Transverse colon (tissue), 4 donors: Measurements from ENCODE around the gene NLRC5. TPM values are rescaled to one million over a fixed set of nuclear protein-coding genes. Genes with fewer than 3 reads are reported as not detected.

Source experiments
- DNase-seq: peaks from one replicate; pipeline ENCODE4 v3.0.0-alpha.2; 2019
- H3K27ac ChIP-seq, 4 donors: fragments of 200-600 bp; sonication (generic); 2 replicates each; pipeline ENCODE4 v1.5.1; 2016 to 2018; ENCODE audit warnings: inconsistent platforms in 4 of 4
- H3K27me3 ChIP-seq: fragments of 200-600 bp; sonication (generic); 2 replicates; pipeline ENCODE4 v1.5.1; 2017; ENCODE audit warnings: inconsistent platforms
- H3K36me3 ChIP-seq, 4 donors: fragments of 200-600 bp; sonication (generic); 2 replicates each; pipeline ENCODE4 v1.5.1; 2017 to 2019; ENCODE audit warnings: inconsistent platforms in 4 of 4
- H3K4me1 ChIP-seq, 4 donors: fragments of 200-600 bp; sonication (generic); 2 replicates each; pipeline ENCODE4 v1.5.1; 2017 to 2020; ENCODE audit warnings: inconsistent platforms in 4 of 4
- H3K4me3 ChIP-seq, 4 donors: fragments of 200-600 bp; sonication (generic); 1 replicate in 1 of 4; 2 replicates in 3 of 4; pipeline versions ENCODE4 v1.5.1 to v1.6.1; 2017 to 2019; ENCODE audit warnings: inconsistent platforms in 4 of 4
- H3K9me3 ChIP-seq, 2 donors: fragments of 200-600 bp; sonication (generic); 2 replicates each; pipeline ENCODE4 v1.5.1; 2017 to 2019; ENCODE audit warnings: inconsistent platforms in 2 of 2
- EP300 ChIP-seq: sonication (generic); formaldehyde crosslinking; IDR thresholded peaks from one replicate; pipeline ENCODE4 v1.6.1; 2017; ENCODE audit warnings: antibody characterized with exemption, low read depth
- POLR2A ChIP-seq: fragments of 450-650 bp; IDR thresholded peaks from one replicate; pipeline ENCODE4 v1.6.1; 2016; ENCODE audit warnings: antibody characterized with exemption, mild to moderate bottlenecking, moderate library complexity
- POLR2AphosphoS5 ChIP-seq, 3 donors: sonication (generic); formaldehyde crosslinking; IDR thresholded peaks; one replicate each; pipeline ENCODE4 v1.6.1; 2016; ENCODE audit warnings: antibody characterized with exemption in 3 of 3
- WGBS, 2 donors: methylation state at CpG; one replicate each; pipeline ENCODE4 v1.1.5; 2018; ENCODE audit warnings: low coverage in 1 of 2; 5-methylcytosine and 5-hydroxymethylcytosine counted together
- in situ Hi-C, 4 donors: fragments of 200-750 bp; cut with MboI; loops; one replicate each; pipeline versions ENCODE4 v1.15.0 to v1.15.1; 2017; ENCODE audit warnings: low sequenced_read_pairs in 3 of 4, low pct_ligation_motif_present in 1 of 4, low pct_unique_long_range_greater_than_20kb in 1 of 4
- intact Hi-C: fragments of 100-400 bp; cut with DNase I; formaldehyde crosslinking; loops from one replicate; pipeline ENCODE4 v1.15.1; 2023; ENCODE audit warnings: low total_unique reads
- total RNA-seq, 4 donors: library from RNA; depleted of rRNA; stranded (reverse); fragments of >200 nt; gene quantifications; one replicate each; pipeline ENCODE4 v1.1.0, GENCODE V29; 2016
- TF ChIP-seq, protein P1 (sequence below), 5 experiments: fragments of 200-600 bp in 3 of 5; fragments of 450-650 bp in 2 of 5; sonication (generic) in 3 of 5; IDR thresholded peaks; 1 replicate in 2 of 5; 2 replicates in 3 of 5; pipeline ENCODE4 v1.5.1; 2016 to 2017; ENCODE audit warnings: antibody characterized with exemption in 5 of 5, inconsistent platforms in 3 of 5, mild to moderate bottlenecking in 2 of 5, moderate library complexity in 1 of 5

NLRC5 gene
- total RNA-seq, 4 donors from 2014 or later = 59.4 to 171 (median 73.6) TPM

DNA sequence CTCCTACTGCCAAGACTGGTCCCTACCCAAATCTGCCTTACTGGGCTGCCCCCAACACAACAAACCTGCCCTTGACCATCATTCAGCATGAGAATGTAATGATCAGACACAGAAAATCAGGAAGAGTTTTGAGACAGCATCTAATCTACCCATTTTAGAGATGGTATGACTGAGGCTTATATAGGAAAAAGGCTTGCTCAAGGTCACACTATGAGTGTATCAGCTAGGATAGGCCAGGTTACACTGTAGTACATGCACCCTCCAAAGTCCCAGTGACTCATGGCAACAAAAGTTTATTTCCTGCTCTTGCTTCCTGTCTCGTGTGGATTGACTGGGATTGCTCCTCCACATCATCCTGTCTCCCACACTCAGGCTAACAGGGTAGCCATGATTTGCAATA is 27.9 kb downstream of the NLRC5 start:
- TF ChIP-seq POLR2AphosphoS5 (IDR thresholded peaks at IDR 0.05) = no peak
- intact Hi-C loops (no loop called here), in situ Hi-C loops (no loop called here)
- no peaks in the 10 kb centered on the region for H3K27me3 ChIP-seq
- H3K27ac ChIP-seq = no peak overlapping the region
- WGBS, 2 donors = 38 to 54% methylated on average over 1 of the region's 1 CpG
- peaks cover 0 to 20% (median 4%) of the 10 kb centered on the region in 4 donors for H3K4me1 ChIP-seq
- H3K4me3 ChIP-seq = no peak overlapping the region
- peaks cover 0 to 17% (median 3%) of the 10 kb centered on the region in 4 donors for H3K36me3 ChIP-seq
- no peak for DNase-seq
- no peaks in the 10 kb centered on the region for H3K9me3 ChIP-seq

DNA sequence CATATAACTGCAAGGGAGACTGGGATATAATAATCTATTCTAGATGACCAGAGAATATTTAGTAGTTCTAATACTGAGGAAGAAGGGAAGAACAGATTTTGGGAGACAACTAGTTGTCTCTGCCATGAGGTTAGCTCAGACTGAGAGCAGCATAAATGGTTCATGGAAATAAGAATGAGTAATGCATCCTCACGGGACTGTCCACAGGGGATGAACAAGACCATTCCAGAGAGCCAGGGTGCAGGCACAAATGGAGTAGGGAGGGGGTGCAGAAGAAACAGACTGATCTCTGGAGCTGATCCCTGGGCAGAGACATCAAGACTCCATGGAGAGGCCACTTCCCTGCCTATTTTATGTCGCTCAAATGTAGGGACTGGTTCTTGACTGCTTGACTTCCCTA is 30.4 kb downstream of the NLRC5 start:
- H3K9me3 ChIP-seq = no peaks in the 10 kb centered on the region
- intact Hi-C loops = no loop called here
- no peak for TF ChIP-seq POLR2A
- TF ChIP-seq POLR2AphosphoS5 (IDR thresholded peaks at IDR 0.05) = no peak
- no peak for TF ChIP-seq EP300
- TF ChIP-seq, protein P1, sequence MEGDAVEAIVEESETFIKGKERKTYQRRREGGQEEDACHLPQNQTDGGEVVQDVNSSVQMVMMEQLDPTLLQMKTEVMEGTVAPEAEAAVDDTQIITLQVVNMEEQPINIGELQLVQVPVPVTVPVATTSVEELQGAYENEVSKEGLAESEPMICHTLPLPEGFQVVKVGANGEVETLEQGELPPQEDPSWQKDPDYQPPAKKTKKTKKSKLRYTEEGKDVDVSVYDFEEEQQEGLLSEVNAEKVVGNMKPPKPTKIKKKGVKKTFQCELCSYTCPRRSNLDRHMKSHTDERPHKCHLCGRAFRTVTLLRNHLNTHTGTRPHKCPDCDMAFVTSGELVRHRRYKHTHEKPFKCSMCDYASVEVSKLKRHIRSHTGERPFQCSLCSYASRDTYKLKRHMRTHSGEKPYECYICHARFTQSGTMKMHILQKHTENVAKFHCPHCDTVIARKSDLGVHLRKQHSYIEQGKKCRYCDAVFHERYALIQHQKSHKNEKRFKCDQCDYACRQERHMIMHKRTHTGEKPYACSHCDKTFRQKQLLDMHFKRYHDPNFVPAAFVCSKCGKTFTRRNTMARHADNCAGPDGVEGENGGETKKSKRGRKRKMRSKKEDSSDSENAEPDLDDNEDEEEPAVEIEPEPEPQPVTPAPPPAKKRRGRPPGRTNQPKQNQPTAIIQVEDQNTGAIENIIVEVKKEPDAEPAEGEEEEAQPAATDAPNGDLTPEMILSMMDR (IDR thresholded peaks at IDR 0.05) = no peak
- in situ Hi-C loops = no loop called here
- 80 to 88% methylated on average over 1 to 2 of the region's 2 CpGs for WGBS, 2 donors
- no peaks in the 10 kb centered on the region for H3K27me3 ChIP-seq
- H3K4me1 ChIP-seq = peaks cover 0 to 6% (median 1%) of the 10 kb centered on the region in 4 donors
- H3K36me3 ChIP-seq = peaks cover 0 to 17% (median 3%) of the 10 kb centered on the region in 4 donors
- H3K4me3 ChIP-seq = no peak overlapping the region
- no peak for DNase-seq
- no peak overlapping the region for H3K27ac ChIP-seq

DNA sequence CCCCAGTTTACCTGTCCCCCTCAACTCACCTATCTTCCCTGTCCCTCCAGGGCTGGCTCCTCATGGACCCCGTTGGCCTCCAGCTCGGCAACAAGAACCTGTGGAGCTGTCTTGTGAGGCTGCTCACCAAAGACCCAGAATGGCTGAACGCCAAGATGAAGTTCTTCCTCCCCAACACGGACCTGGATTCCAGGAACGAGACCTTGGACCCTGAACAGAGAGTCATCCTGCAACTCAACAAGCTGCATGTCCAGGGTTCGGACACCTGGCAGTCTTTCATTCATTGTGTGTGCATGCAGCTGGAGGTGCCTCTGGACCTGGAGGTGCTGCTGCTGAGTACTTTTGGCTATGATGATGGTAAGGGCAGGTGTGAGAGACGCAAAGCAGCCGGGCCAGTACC is 31.3 kb downstream of the NLRC5 start:
- TF ChIP-seq POLR2AphosphoS5 (IDR thresholded peaks at IDR 0.05) (no peak), POLR2A (no peak), EP300 (no peak)
- in situ Hi-C loops (no loop called here), intact Hi-C loops (no loop called here)
- DNase-seq = no peak
- Histone ChIP-seq H3K27ac (no peak overlapping the region), H3K4me3 (no peak overlapping the region), H3K9me3 (no peaks in the 10 kb centered on the region), H3K4me1 (no peaks in the 10 kb centered on the region), H3K27me3 (no peaks in the 10 kb centered on the region), H3K36me3 (peaks cover 0 to 17% (median 3%) of the 10 kb centered on the region in 4 donors)
- 94% methylated on average over 8 of the region's 8 CpGs; no CpG with 5 or more reads in 1 of the 2 donors for WGBS, 2 donors

DNA sequence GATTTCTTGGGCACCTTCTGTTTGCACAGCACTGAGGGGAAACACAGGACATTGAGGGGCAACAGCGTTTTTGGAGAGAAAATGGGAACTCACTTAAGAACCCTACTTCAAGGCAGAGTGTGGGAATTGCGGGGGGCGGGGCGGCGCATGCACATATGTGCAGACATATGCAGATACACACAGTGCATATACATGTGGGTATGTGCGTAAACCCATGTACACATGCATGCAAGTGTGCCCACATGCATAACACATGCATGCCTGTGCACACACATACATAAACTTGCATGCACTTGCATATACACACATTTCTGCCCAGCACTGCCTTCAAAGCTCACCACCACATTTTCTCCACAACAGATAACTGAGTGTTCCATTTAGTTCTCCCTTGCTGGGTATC is 32.4 kb downstream of the NLRC5 start:
- in situ Hi-C loops = no loop called here

DNA sequence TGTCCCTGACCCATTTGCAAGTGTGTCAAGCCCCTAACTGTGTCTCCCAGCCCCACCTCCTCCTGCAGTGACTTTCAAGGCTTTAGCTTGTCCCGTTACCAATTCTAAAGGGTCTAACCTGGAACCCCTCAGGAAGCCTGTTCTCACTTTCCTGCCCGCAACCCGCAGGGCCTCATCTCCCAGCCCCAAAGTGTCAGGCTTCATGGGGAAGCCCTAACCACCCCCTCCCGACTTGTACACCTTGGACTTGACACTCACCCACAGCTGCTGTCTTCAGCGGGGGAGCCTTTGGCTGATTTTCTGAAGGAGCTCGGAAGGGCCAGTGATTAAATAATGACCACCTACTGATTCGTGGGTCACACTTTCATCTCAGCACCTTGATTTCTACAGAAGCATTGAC is 33.1 kb downstream of the NLRC5 start:
- in situ Hi-C loops = no loop called here
- no peak overlapping the region for H3K4me3 ChIP-seq
- H3K4me1 ChIP-seq = no peaks in the 10 kb centered on the region
- peaks cover 0 to 17% (median 3%) of the 10 kb centered on the region in 4 donors for H3K36me3 ChIP-seq
- no peak overlapping the region for H3K27ac ChIP-seq
- TF ChIP-seq POLR2AphosphoS5 (IDR thresholded peaks at IDR 0.05) = no peak
- no peak for TF ChIP-seq EP300
- TF ChIP-seq POLR2A = no peak
- TF ChIP-seq, protein P1 (IDR thresholded peaks at IDR 0.05) = no peak
- WGBS, 2 donors = 93% methylated on average over 7 of the region's 7 CpGs; no CpG with 5 or more reads in 1 of the 2 donors
- intact Hi-C loops = no loop called here
- DNase-seq = no peak
- no peaks in the 10 kb centered on the region for H3K9me3 ChIP-seq
- H3K27me3 ChIP-seq = no peaks in the 10 kb centered on the region

More for the DNA sequence above, 32.4 kb downstream of the NLRC5 start:
- Histone ChIP-seq H3K4me3 (no peak overlapping the region), H3K4me1 (no peaks in the 10 kb centered on the region), H3K36me3 (peaks cover 0 to 17% (median 3%) of the 10 kb centered on the region in 4 donors), H3K27me3 (no peaks in the 10 kb centered on the region), H3K9me3 (no peaks in the 10 kb centered on the region), H3K27ac (no peak overlapping the region)
- intact Hi-C loops = no loop called here
- DNase-seq = no peak
- TF ChIP-seq EP300 (no peak), POLR2A (no peak), POLR2AphosphoS5 (IDR thresholded peaks at IDR 0.05) (no peak)
- TF ChIP-seq, protein P1 (IDR thresholded peaks at IDR 0.05) = no peak
- 98 to 100% methylated on average over 4 to 6 of the region's 6 CpGs for WGBS, 2 donors
